Kidney (tissue), 14 donors: ENCODE results near the gene SPATA18. TPM values are rescaled to one million over a fixed set of nuclear protein-coding genes. Genes with fewer than 3 reads are reported as not detected.
A peak's percentile ranks its signal among the peaks of the same experiment; 100 is the strongest.

Source experiments
- DNase-seq, 5 donors: peaks; one replicate each; pipeline ENCODE4 v3.0.0-alpha.2; 2013 to 2020
- FAIRE-seq: peaks from 2 replicates; lab custom pipeline; 2012; peaks lifted over from hg19 to GRCh38; lab: Jason Lieb, UNC
- H3K27ac ChIP-seq, 2 donors: one replicate each; pipeline ENCODE4 v1.7.0; 2013; ENCODE audit warnings: low read depth in 2 of 2, low read length in 2 of 2, inconsistent platforms in 1 of 2
- H3K27me3 ChIP-seq: one replicate; pipeline ENCODE4 v1.7.1; 2013; ENCODE audit warnings: low read length, inconsistent platforms; ENCODE audit not compliant: control insufficient read depth, insufficient read depth
- H3K36me3 ChIP-seq, 3 donors: one replicate each; pipeline versions ENCODE4 v1.7.0 to v1.7.1; 2013; ENCODE audit warnings: low read length in 3 of 3, control low read depth in 1 of 3, inconsistent platforms in 1 of 3; ENCODE audit not compliant: insufficient read depth in 3 of 3, control insufficient read depth in 2 of 3
- H3K4me1 ChIP-seq, 3 donors: one replicate each; pipeline versions ENCODE4 v1.7.0 to v1.7.1; 2013; ENCODE audit warnings: low read length in 3 of 3, inconsistent platforms in 1 of 3, low read depth in 1 of 3; ENCODE audit not compliant: control insufficient read depth in 2 of 3, insufficient read depth in 2 of 3
- H3K4me3 ChIP-seq, 3 donors: one replicate each; pipeline versions ENCODE4 v1.7.0 to v1.8.1; 2013; ENCODE audit warnings: low read length in 3 of 3, control low read depth in 1 of 3, inconsistent platforms in 1 of 3
- H3K9ac ChIP-seq, 3 donors: one replicate each; pipeline versions ENCODE4 v1.7.0 to v1.7.1; 2013; ENCODE audit warnings: low read length in 3 of 3, control low read depth in 1 of 3, inconsistent platforms in 1 of 3
- H3K9me3 ChIP-seq, 3 donors: one replicate each; pipeline versions ENCODE4 v1.7.0 to v1.7.1; 2013; ENCODE audit warnings: low read length in 3 of 3, control low read depth in 1 of 3, inconsistent platforms in 1 of 3; ENCODE audit not compliant: control insufficient read depth in 2 of 3, insufficient read depth in 1 of 3
- intact Hi-C: fragments of 100-400 bp; cut with DNase I; formaldehyde crosslinking; loops from one replicate; pipeline ENCODE4 v1.11.1; 2022
- polyA plus RNA-seq: library from polyadenylated mRNA; stranded (reverse); fragments of 350-450 nt; fragmentation: Illumina TruSeq; extraction: RNeasy Lipid Tissue Mini Kit (QIAGEN cat#74804); gene quantifications from one replicate; pipeline ENCODE4 v1.2.3, GENCODE V29; 2014; ENCODE audit warnings: low read depth, low replicate concordance; ENCODE audit not compliant: insufficient read depth
- total RNA-seq: library from RNA; stranded (reverse); fragmentation: NEBNext Ultra II Directional; extraction: Animal tissue kit (Norgen Biotek cat#: 25700); gene quantifications from one replicate; pipeline ENCODE4 v1.2.1, GENCODE V29; 2021
- TF ChIP-seq, protein P1 (sequence below): IDR thresholded peaks from 3 replicates; pipeline ENCODE4 v1.5.1; 2012; ENCODE audit warnings: mild to moderate bottlenecking, moderate library complexity, borderline replicate concordance; ENCODE audit not compliant: insufficient read depth; ENCODE audit errors: extremely low read depth
- donor health status: control.
- donor health status: control.
- donor health status: control.
- donor health status: control.
- donor health status: control.
- donor health status: DM: yes; HTN: yes; CAD: no.
- donor health status: Normal renal cell carcinoma (clear cell type).

The SPATA18 gene
- total and polyA plus RNA-seq, 2 donors from 2014 or later = 5.9 to 11.6 TPM

DNA sequence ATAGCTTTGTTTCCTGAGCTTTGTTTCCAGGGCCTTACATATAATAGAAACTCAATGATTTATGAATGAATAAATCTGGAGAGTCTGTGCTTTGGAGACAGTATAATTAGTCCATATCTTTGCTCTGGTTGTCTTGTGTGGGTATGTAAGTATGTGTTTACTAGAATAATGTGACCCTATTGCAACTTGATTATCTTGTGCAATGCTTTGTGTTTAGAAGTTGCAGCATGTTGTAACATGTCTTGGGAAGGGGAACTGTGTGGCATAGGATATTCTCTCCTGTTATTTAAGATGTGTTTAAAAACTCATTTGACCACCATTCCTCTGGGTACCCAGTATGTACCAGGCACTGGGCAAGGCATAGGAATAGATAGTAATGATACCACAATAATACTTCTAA is 6.1 kb downstream of the SPATA18 start:
- Histone ChIP-seq H3K27me3 (no peaks in the 10 kb centered on the region), H3K4me1 (peaks cover 0 to 5% (median 0%) of the 10 kb centered on the region in 3 donors), H3K9me3 (no peaks in the 10 kb centered on the region), H3K4me3 (no peak overlapping the region), H3K27ac (no peak overlapping the region), H3K9ac (no peak overlapping the region), H3K36me3 (no peaks in the 10 kb centered on the region)
- TF ChIP-seq, protein P1, sequence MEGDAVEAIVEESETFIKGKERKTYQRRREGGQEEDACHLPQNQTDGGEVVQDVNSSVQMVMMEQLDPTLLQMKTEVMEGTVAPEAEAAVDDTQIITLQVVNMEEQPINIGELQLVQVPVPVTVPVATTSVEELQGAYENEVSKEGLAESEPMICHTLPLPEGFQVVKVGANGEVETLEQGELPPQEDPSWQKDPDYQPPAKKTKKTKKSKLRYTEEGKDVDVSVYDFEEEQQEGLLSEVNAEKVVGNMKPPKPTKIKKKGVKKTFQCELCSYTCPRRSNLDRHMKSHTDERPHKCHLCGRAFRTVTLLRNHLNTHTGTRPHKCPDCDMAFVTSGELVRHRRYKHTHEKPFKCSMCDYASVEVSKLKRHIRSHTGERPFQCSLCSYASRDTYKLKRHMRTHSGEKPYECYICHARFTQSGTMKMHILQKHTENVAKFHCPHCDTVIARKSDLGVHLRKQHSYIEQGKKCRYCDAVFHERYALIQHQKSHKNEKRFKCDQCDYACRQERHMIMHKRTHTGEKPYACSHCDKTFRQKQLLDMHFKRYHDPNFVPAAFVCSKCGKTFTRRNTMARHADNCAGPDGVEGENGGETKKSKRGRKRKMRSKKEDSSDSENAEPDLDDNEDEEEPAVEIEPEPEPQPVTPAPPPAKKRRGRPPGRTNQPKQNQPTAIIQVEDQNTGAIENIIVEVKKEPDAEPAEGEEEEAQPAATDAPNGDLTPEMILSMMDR = no peak
- FAIRE-seq = no peak
- intact Hi-C loops = no loop called here
- no peak for DNase-seq

DNA sequence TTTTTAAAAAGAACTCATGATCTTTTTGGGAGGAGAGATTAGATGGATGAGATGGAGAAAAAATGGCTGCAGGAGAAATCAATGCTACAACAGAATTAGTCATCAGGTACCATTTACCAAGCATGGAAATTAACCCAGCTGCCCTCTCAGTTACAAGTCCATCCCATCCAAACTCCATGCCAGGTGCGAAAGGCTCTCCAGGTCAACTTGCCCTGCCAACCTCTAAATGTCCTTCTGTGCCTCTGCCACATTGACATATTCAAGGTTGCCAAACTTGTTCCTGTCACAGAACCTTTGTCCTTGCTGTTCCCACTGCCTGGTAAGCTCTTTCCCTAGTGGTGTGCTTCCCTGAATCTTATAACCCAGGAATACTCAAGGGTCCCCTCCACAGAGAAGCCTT is 7.2 kb downstream of the SPATA18 start:
- FAIRE-seq (no peak), DNase-seq (no peak)
- TF ChIP-seq, protein P1 = no peak
- H3K4me3 ChIP-seq = no peak overlapping the region
- no peak overlapping the region for H3K9ac ChIP-seq
- H3K36me3 ChIP-seq = no peaks in the 10 kb centered on the region
- H3K9me3 ChIP-seq = no peaks in the 10 kb centered on the region
- H3K27ac ChIP-seq = no peak overlapping the region
- intact Hi-C loops = no loop called here
- H3K4me1 ChIP-seq = peaks cover 0 to 5% (median 0%) of the 10 kb centered on the region in 3 donors
- no peaks in the 10 kb centered on the region for H3K27me3 ChIP-seq

DNA sequence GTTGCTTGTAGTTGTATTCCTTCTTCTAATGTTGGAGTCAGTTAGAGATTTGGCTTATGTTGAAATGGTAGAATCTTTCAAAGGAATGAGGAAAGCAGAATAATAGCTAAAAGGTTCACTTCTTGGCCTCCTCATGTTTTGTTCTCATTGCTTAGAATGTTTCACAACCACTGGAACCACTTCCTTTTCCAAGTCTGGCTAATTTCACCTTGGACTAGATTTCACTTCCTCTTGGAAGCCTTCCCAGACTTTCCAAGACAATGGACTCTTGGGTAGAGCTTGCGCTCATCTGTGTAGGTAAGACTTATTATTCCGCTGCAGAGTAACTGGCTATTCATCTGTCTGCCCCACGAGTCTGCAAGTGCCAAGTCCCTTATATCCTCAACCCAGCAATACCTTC is 8.3 kb downstream of the SPATA18 start:
- H3K4me3 ChIP-seq = no peak overlapping the region
- no peaks in the 10 kb centered on the region for H3K27me3 ChIP-seq
- FAIRE-seq = no peak
- peak in 1 of 5 donors; percentile 45 for DNase-seq
- intact Hi-C loops = no loop called here
- H3K4me1 ChIP-seq = peaks cover 0 to 5% (median 0%) of the 10 kb centered on the region in 3 donors
- TF ChIP-seq, protein P1 = no peak
- no peak overlapping the region for H3K27ac ChIP-seq
- H3K36me3 ChIP-seq = no peaks in the 10 kb centered on the region
- no peak overlapping the region for H3K9ac ChIP-seq
- no peaks in the 10 kb centered on the region for H3K9me3 ChIP-seq

DNA sequence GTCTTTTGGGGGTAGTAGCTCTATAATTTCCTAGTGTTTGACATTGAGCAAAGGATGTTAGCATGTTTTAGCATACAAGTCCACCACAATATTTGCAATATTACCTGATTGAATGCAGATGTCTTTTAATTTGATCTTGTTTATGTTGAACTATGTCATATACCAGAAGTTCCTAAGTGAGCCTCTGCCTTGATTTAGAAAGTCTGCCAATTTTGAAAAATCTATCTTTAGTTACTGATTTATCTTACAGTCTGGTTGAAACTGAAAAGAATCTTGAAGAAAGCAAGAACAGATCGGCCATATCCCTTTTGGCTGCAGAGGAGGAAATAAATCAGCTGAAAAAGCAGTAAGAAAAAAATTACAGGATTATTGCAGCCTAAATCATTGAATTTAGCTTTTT is 18.5 kb downstream of the SPATA18 start:
- Histone ChIP-seq H3K4me3 (no peak overlapping the region), H3K27ac (no peak overlapping the region), H3K36me3 (no peaks in the 10 kb centered on the region), H3K27me3 (no peaks in the 10 kb centered on the region), H3K9me3 (no peaks in the 10 kb centered on the region), H3K4me1 (no peaks in the 10 kb centered on the region), H3K9ac (no peak overlapping the region)
- no peak for DNase-seq
- TF ChIP-seq, protein P1 = no peak
- FAIRE-seq = no peak
- intact Hi-C loops = no loop called here
